SK-N-MC (cell line): ENCODE data around the gene ATP6V1F.

Source experiments
- EZH2 ChIP-seq: fragments of 200-600 bp; sonication (generic); IDR thresholded peaks from one replicate; pipeline ENCODE4 v1.6.1; 2017; ENCODE audit warnings: antibody characterized with exemption
- FOXP2 ChIP-seq: optimal IDR thresholded peaks from 2 replicates; pipeline ENCODE3; 2011; ENCODE audit warnings: mild to moderate bottlenecking, moderate library complexity; ENCODE audit not compliant: insufficient read depth; ENCODE audit errors: extremely low read length, control extremely low read depth
- POLR2AphosphoS5 ChIP-seq: IDR thresholded peaks from 2 replicates; pipeline ENCODE4 v1.6.1; 2012; ENCODE audit warnings: mild to moderate bottlenecking, low read depth, low read length, borderline replicate concordance

GRCh38 chr7:128904381-128905197 lies 41.9 kb downstream of the ATP6V1F start:
- no peak for TF ChIP-seq EZH2
- TF ChIP-seq POLR2AphosphoS5 = no peak
- no peak for TF ChIP-seq FOXP2
